K562 (cell line): ENCODE data around the gene EPOP. TPM values are rescaled to one million over a fixed set of nuclear protein-coding genes. Genes with fewer than 3 reads are reported as not detected.

Source experiments
- ATAC-seq: fragments of 200-7000 bp; cut with Tn5 transposase; 3 replicates; pipeline ENCODE4 v1.9.1; 2020; ENCODE audit warnings: moderate library complexity
- BruUV-seq: library from RNA; stranded (reverse); fragments of 400-500 nt; replicated peaks from 2 replicates; lab custom pipeline; 2021; lab: Mats Ljungman, UMichigan
- CTCF ChIA-PET: fragments of 300-600 bp; formaldehyde crosslinking; extraction: SDS; loops from one replicate; lab custom pipeline; 2021; ENCODE audit warnings: low intra/inter-chr PET ratio; lab: Yijun Ruan, JAX
- POLR2A ChIA-PET: fragments of 300-600, 350-650 bp; sonication (Branson Sonifier 250); formaldehyde crosslinking; extraction: SDS; loops from one replicate; lab custom pipeline; 2021; ENCODE audit warnings: antibody characterized with exemption, inconsistent platforms; lab: Yijun Ruan, JAX
- DNase-seq, 4 experiments: peaks; one replicate each; pipeline versions ENCODE4 v3.0.0 to v3.0.0-alpha.2; 2011 to 2018; ENCODE audit warnings: low spot score in 3 of 4, mixed read lengths in 3 of 4; ENCODE audit errors: extremely low read depth in 1 of 4
- FAIRE-seq: peaks from 2 replicates; lab custom pipeline; 2011; peaks lifted over from hg19 to GRCh38; lab: Jason Lieb, UNC
- H2AFZ ChIP-seq: 2 replicates; pipeline ENCODE4 v1.6.0; 2011; ENCODE audit warnings: low read depth, low read length, control low read depth, inconsistent platforms
- H3K27ac ChIP-seq: fragments of 200-600 bp; 3 replicates; pipeline ENCODE4 v1.8.0; 2011; ENCODE audit warnings: low read depth, mild to moderate bottlenecking, control low read depth, inconsistent platforms, low read length, moderate library complexity, mixed read lengths; ENCODE audit errors: extremely low read depth
- H3K27me3 ChIP-seq, 2 experiments: fragments of 300-600 bp in 1 of 2; 2 replicates in 1 of 2; 3 replicates in 1 of 2; pipeline versions ENCODE4 v1.6.0 to v1.8.0; 2011; ENCODE audit warnings: inconsistent platforms in 2 of 2, low read length in 2 of 2, mild to moderate bottlenecking in 1 of 2, mixed read lengths in 1 of 2, moderate library complexity in 1 of 2; ENCODE audit not compliant: control insufficient read depth in 2 of 2, insufficient read depth in 2 of 2
- H3K36me3 ChIP-seq: fragments of 300-600 bp; 3 replicates; pipeline ENCODE4 v1.8.0; 2011; ENCODE audit warnings: mild to moderate bottlenecking, low read length, inconsistent platforms; ENCODE audit not compliant: control insufficient read depth, insufficient read depth
- H3K4me1 ChIP-seq, 2 experiments: fragments of 200-600 bp in 1 of 2; replicated peaks in 1 of 2; 2 replicates in 1 of 2; 3 replicates in 1 of 2; pipeline versions ENCODE4 v1.5.1 to v1.8.0; 2011; ENCODE audit warnings: inconsistent platforms in 2 of 2, low read length in 2 of 2, mild to moderate bottlenecking in 1 of 2, mixed read lengths in 1 of 2, moderate library complexity in 1 of 2; ENCODE audit not compliant: control insufficient read depth in 2 of 2, insufficient read depth in 2 of 2
- H3K4me2 ChIP-seq: 2 replicates; pipeline ENCODE4 v1.6.1; 2011; ENCODE audit warnings: low read length, control low read depth, inconsistent platforms, mixed read lengths; ENCODE audit not compliant: insufficient read depth
- H3K4me3 ChIP-seq: fragments of 200-600 bp; sonication (generic), shearing (Covaris generic); 2 replicates; pipeline ENCODE4 v1.5.1; 2016; ENCODE audit warnings: control low read depth, inconsistent platforms
- H3K79me2 ChIP-seq: fragments of 200-600 bp; 3 replicates; pipeline ENCODE4 v1.8.0; 2011; ENCODE audit warnings: low read length, inconsistent platforms; ENCODE audit not compliant: control insufficient read depth, insufficient read depth
- H3K9ac ChIP-seq, 2 experiments: 2 replicates each; pipeline versions ENCODE4 v1.6.0 to v1.6.1; 2011; ENCODE audit warnings: low read depth in 2 of 2, low read length in 2 of 2, control low read depth in 1 of 2, inconsistent platforms in 1 of 2, mild to moderate bottlenecking in 1 of 2, mixed read lengths in 1 of 2; ENCODE audit not compliant: insufficient read depth in 1 of 2
- H3K9me1 ChIP-seq: one replicate; pipeline ENCODE4 v1.6.0; 2011; ENCODE audit warnings: inconsistent platforms, mild to moderate bottlenecking, low read length, moderate library complexity; ENCODE audit not compliant: control insufficient read depth, insufficient read depth
- H3K9me3 ChIP-seq: replicated peaks from 2 replicates; pipeline ENCODE4 v1.5.1; 2011; ENCODE audit warnings: low read depth, low read length, inconsistent platforms; ENCODE audit not compliant: control insufficient read depth, insufficient read depth
- H4K20me1 ChIP-seq: replicated peaks from 2 replicates; pipeline ENCODE4 v1.6.1; 2011; ENCODE audit warnings: low read length, inconsistent platforms, mixed read lengths; ENCODE audit not compliant: control insufficient read depth, insufficient read depth
- DEAF1 ChIP-seq: fragments of 450-650 bp; formaldehyde crosslinking; IDR thresholded peaks from 2 replicates; pipeline ENCODE4 v1.4.0; 2020; ENCODE audit warnings: mild to moderate bottlenecking, moderate library complexity
- FOS ChIP-seq: IDR thresholded peaks from 3 replicates; pipeline ENCODE4 v1.6.1; 2011; ENCODE audit not compliant: insufficient read length; ENCODE audit errors: extremely low read depth
- KLF16 ChIP-seq: IDR thresholded peaks from 2 replicates; pipeline ENCODE4 v1.6.1; 2016; ENCODE audit warnings: antibody characterized with exemption
- NCOA4 ChIP-seq: fragments of 450-650 bp; IDR thresholded peaks from 2 replicates; pipeline ENCODE4 v1.6.1; 2018; ENCODE audit warnings: mild to moderate bottlenecking; ENCODE audit not compliant: partially characterized antibody
- NR2C2 ChIP-seq, 2 experiments: fragments of 200-800 bp in 1 of 2; sonication (Bioruptor generic) in 1 of 2; sonication (generic) in 1 of 2; formaldehyde crosslinking in 1 of 2; IDR thresholded peaks; 2 replicates each; pipeline versions ENCODE4 v1.6.1 to v1.8.0; 2016 to 2022; ENCODE audit warnings: mild to moderate bottlenecking in 1 of 2, missing compliant biosample characterization in 1 of 2, missing genetic modification characterization in 1 of 2, missing genetic modification reagents in 1 of 2
- STAG1 ChIP-seq: sonication (generic); formaldehyde crosslinking; IDR thresholded peaks from 2 replicates; pipeline ENCODE4 v1.5.0; 2020; ENCODE audit warnings: missing genetic modification reagents, borderline replicate concordance
- ZBED1 ChIP-seq: IDR thresholded peaks from 2 replicates; pipeline ENCODE4 v1.6.1; 2014
- ZBTB7A ChIP-seq: IDR thresholded peaks from 2 replicates; pipeline ENCODE4 v1.6.1; 2011; ENCODE audit warnings: low read depth, mild to moderate bottlenecking, low read length, moderate library complexity, borderline replicate concordance; ENCODE audit not compliant: control insufficient read depth
- ZNF174 ChIP-seq: fragments of 250-450 bp; sonication (Bioruptor Pico); IDR thresholded peaks from 2 replicates; pipeline ENCODE4 v1.4.0; 2020; ENCODE audit warnings: mild to moderate bottlenecking
- WGBS: fragments of 100-300 bp; shearing (Covaris generic); methylation state at CpG from one replicate; pipeline ENCODE4 v1.1.6; 2016; ENCODE audit warnings: low coverage, mixed read lengths; ENCODE audit not compliant: insufficient coverage; ENCODE audit errors: missing lambda C conversion rate; 5-methylcytosine and 5-hydroxymethylcytosine counted together
- in situ Hi-C: fragments of 300-500 bp; cut with MboI; formaldehyde crosslinking; loops from 4 replicates; pipeline ENCODE4 v1.15.0; 2018; ENCODE audit warnings: inconsistent platforms, mixed read lengths
- intact Hi-C: fragments of 100-400 bp; cut with micrococcal nuclease; formaldehyde crosslinking; loops from 2 replicates; pipeline ENCODE4 v1.14.2; 2022
- polyA plus RNA-seq, 8 experiments: library from polyadenylated mRNA; depleted of rRNA in 4 of 8; stranded (reverse) in 5 of 8; unstranded in 3 of 8; fragments of >200 nt; fragmentation: Nextera tagmentation in 2 of 8; fragmentation: Illumina TruSeq in 1 of 8; extraction: Ambion mirVana in 2 of 8; extraction: Trizol in 1 of 8; gene quantifications; 2 replicates each; pipeline versions ENCODE4 v1.2.1 to v1.2.3, GENCODE V29; 2011 to 2014; ENCODE audit warnings: inconsistent platforms in 1 of 8, missing spikeins in 1 of 8
- total RNA-seq, 7 experiments: library from RNA; depleted of rRNA in 6 of 7; stranded (reverse); fragments of >200 nt in 6 of 7; fragmentation: Illumina TruSeq in 2 of 7; extraction: Trizol in 2 of 7; gene quantifications; 2 replicates each; pipeline versions ENCODE4 v1.2.1 to v1.2.3, GENCODE V29; 2011 to 2021; ENCODE audit warnings: low replicate concordance in 1 of 7

The EPOP gene
- total and polyA plus RNA-seq, 9 of the 15 experiments (the other 6 are each of a cell fraction or from before 2014, with no cell fraction given) = 0.41 to 10.6 (median 4.6) TPM

DNA sequence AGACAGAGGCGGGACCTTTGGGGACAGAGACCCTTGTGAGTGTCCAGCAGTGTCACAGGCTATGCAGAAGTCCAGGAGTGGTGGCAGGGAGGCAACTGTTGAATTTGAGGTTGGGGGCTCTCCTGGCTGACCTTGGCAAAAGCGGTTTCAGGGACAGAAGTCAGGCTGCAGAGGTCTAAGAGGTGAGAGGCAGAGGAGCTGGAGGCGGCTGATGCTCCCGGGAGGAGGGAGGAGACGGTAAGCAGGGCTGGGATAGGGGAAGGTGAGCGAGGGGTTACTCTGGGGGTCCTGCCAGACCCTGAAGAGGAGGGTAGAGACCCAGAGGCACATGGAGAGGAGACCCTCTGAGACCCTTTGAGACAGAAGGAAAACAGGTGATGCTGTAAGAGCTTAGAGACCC is 5.2 kb downstream of the EPOP start:
- DNase-seq (peak in 1 of 4 experiments; percentile 1), FAIRE-seq (no peak), ATAC-seq (no peak)
- H3K4me2 ChIP-seq = no peak overlapping the region
- CTCF ChIA-PET = no interaction called here
- H3K4me3 ChIP-seq = no peak overlapping the region
- TF ChIP-seq STAG1 (no peak), ZBTB7A (0 out of 2 replicates have a peak, but pooled peaks have one; percentile 22), NR2C2 (CRISPR knock-in tag; IDR thresholded peaks at IDR 0.05) (no peak), NR2C2 (tag; IDR thresholded peaks at IDR 0.05) (no peak), NCOA4 (no peak)
- no peak overlapping the region for H3K9ac ChIP-seq
- peaks cover 9 to 18% of the 10 kb centered on the region in 2 experiments; a peak in 4 of 5 replicates for H3K27me3 ChIP-seq
- peaks cover 2 to 24% of the 10 kb centered on the region in 2 experiments; a peak in 4 of 5 replicates for H3K4me1 ChIP-seq
- H3K36me3 ChIP-seq = no peaks in the 10 kb centered on the region
- H2AFZ ChIP-seq = no peak overlapping the region
- no peaks in the 10 kb centered on the region for H4K20me1 ChIP-seq
- H3K9me1 ChIP-seq = no peaks in the 10 kb centered on the region
- no peak overlapping the region for H3K27ac ChIP-seq
- WGBS = 2% methylated on average over 6 of the region's 6 CpGs
- in situ Hi-C loops (no loop called here), intact Hi-C loops (loop anchor here (5.0 kb wide), 2 partner anchors 87 to 317 kb away; partner anchors contain the start of gene SOCS7)
- POLR2A ChIA-PET = no interaction called here
- H3K9me3 ChIP-seq = no peaks in the 10 kb centered on the region
- H3K79me2 ChIP-seq = no peaks in the 10 kb centered on the region; the same call in 2 of the 3 replicates
- no TSS peak for BruUV-seq

GRCh38 chr17:38667787-38668122 is 7.0 kb downstream of the EPOP start:
- Histone ChIP-seq H3K9me3 (no peaks in the 10 kb centered on the region), H3K9ac (no peak overlapping the region), H3K79me2 (no peaks in the 10 kb centered on the region), H3K4me2 (no peak overlapping the region), H3K27me3 (peaks cover 9 to 18% of the 10 kb centered on the region in 2 experiments; a peak in 4 of 5 replicates), H3K36me3 (no peaks in the 10 kb centered on the region), H3K4me3 (no peak overlapping the region), H3K4me1 (peaks cover 0 to 12% of the 10 kb centered on the region in 2 experiments; a peak in 3 of 5 replicates), H3K27ac (no peak overlapping the region), H3K9me1 (no peaks in the 10 kb centered on the region), H4K20me1 (no peaks in the 10 kb centered on the region), H2AFZ (no peak overlapping the region)
- ATAC-seq (no peak), FAIRE-seq (no peak), DNase-seq (no peak)
- intact Hi-C loops (loop anchor here (1.0 to 5.0 kb wide), 3 partner anchors 85 to 315 kb away; partner anchors contain the start of gene SOCS7), in situ Hi-C loops (no loop called here)
- 0% methylated on average over 2 of the region's 2 CpGs for WGBS
- ChIA-PET POLR2A (interaction anchor here (0.5 to 1.3 kb wide), 6 partner anchors 10 to 263 kb away, joined by 3 to 5 read pairs (median 4); no protein-coding TSS in a partner anchor), CTCF (interaction anchor here (0.7 to 2.1 kb wide), 6 partner anchors 61 to 176 kb away, joined by 3 to 19 read pairs (median 6); no protein-coding TSS in a partner anchor)
- no TSS peak for BruUV-seq
- TF ChIP-seq FOS = no peak
- no peak for TF ChIP-seq ZBED1
- TF ChIP-seq NR2C2 (CRISPR knock-in tag; IDR thresholded peaks at IDR 0.05) = no peak
- no peak for TF ChIP-seq NR2C2 (tag; IDR thresholded peaks at IDR 0.05)
- TF ChIP-seq DEAF1 (CRISPR knock-in tag) = no peak
- no peak for TF ChIP-seq ZNF174 (CRISPR knock-in tag)
- TF ChIP-seq KLF16 = 0 out of 2 replicates have a peak, but pooled peaks have one; percentile 1
